ENCODE data around the gene G6PC1. TPM values are rescaled to one million over a fixed set of nuclear protein-coding genes. Genes with fewer than 3 reads are reported as not detected.
"Not testable (repeated sequence)": the region's sequence is repeated elsewhere in the genome, so short reads cannot be mapped to it uniquely, and the experiment has no call there.

Gene G6PC1
- total RNA-seq, 2 experiments from 2014 or later: not detected

DNA sequence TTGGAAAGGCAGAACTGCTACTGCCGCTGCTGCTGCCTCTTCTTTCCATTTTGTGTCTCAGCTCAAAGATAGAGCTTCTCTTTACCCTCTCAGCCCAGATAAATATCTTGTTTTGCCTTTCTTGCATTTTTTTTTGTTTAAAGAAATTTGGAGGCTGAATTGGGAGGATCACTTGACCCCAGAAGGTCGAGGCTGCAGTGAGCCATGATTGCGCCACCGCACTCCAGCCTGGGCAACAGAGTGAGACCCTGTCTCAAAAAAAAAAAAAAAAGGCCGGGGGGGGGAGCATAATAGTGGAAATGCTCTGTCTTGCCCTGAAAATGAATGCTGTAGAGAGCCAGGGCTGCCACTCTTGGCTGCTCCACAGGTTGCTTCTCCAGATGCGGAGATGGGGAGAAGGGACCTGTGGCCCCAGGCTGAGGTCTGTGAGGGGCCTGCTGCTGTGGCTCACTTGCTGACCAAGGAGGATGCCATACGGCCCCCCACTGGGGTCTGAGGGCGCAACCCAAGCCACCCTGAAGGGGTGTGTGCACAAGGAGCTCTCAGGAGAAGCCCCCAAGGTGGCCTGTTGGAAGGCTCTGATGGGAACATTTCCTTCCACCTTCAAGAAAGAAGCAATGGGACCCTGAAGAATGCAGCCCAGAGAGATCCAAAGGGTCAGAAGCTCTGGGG, 21.5 kb upstream of the G6PC1 start:
- CTCF ChIA-PET: interaction anchor here (0.9 kb wide), 1 partner anchor 59 kb away, joined by 3 read pairs; no protein-coding TSS in a partner anchor
- H3K27me3 Mint-ChIP-seq (ENCODE audit: low read depth): peaks cover 9% of the 10 kb centered on the region

GRCh38 chr17:42879596-42879985, 21.0 kb upstream of the G6PC1 start:
- ATAC-seq (no peak), DNase-seq (no peak)
- POLR2A ChIA-PET: no interaction called here
- Mint-ChIP-seq H3K9me3 (ENCODE audit: insufficient read depth) (no peaks in the 10 kb centered on the region), H3K27me3 (ENCODE audit: low read depth) (peaks cover 9% of the 10 kb centered on the region), H3K4me1 (ENCODE audit: low read depth) (no peaks in the 10 kb centered on the region), H3K4me3 (no peak overlapping the region), H3K36me3 (ENCODE audit: low read depth) (no peaks in the 10 kb centered on the region), H3K27ac (no peak overlapping the region)
- CTCF ChIA-PET: interaction anchor here (0.9 kb wide), 1 partner anchor 59 kb away, joined by 3 read pairs; no protein-coding TSS in a partner anchor

More for the DNA sequence above, 21.5 kb upstream of the G6PC1 start:
- DNase-seq (no peak), ATAC-seq (no peak)
- Mint-ChIP-seq H3K4me1 (ENCODE audit: low read depth) (no peaks in the 10 kb centered on the region), H3K27ac (no peak overlapping the region), H3K4me3 (no peak overlapping the region), H3K36me3 (ENCODE audit: low read depth) (no peaks in the 10 kb centered on the region), H3K9me3 (ENCODE audit: insufficient read depth) (no peaks in the 10 kb centered on the region)
- POLR2A ChIA-PET: interaction anchor here (0.6 kb wide), 1 partner anchor 119 kb away, joined by 3 read pairs; no protein-coding TSS in a partner anchor

- Mint-ChIP-seq H3K36me3 (ENCODE audit: low read depth) (no peaks in the 10 kb centered on the region), H3K4me1 (ENCODE audit: low read depth) (no peaks in the 10 kb centered on the region), H3K27ac (no peak overlapping the region), H3K9me3 (ENCODE audit: insufficient read depth) (no peaks in the 10 kb centered on the region), H3K4me3 (no peak overlapping the region), H3K27me3 (ENCODE audit: low read depth) (peaks cover 4% of the 10 kb centered on the region)
- CTCF ChIA-PET: no interaction called here
- DNase-seq: no peak
- ATAC-seq: no peak
- POLR2A ChIA-PET: no interaction called here
Measured at GRCh38 chr17:42880776-42881310, 19.8 kb upstream of the G6PC1 start.

DNA sequence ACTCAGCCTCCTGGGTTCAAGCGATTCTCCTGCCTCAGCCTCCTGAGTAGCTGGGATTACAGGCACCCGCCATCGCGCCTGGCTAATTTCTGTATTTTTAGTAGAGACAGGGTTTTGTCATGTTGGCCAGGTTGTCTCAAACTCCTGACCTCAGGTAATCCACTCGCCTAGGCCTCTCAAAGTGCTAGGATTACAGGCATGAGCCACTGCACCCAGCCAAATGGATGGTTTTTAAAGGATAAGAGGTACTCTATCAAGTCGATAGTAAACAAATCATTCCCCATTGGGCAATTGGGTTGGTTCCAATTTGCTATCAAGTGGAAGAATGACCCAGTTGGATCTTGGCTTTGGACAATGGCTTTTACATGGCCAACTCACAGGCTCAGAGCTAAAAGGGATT, 18.9 kb upstream of the G6PC1 start:
- H3K4me1 Mint-ChIP-seq (ENCODE audit: low read depth); H3K36me3 Mint-ChIP-seq (ENCODE audit: low read depth); DNase-seq; H3K27me3 Mint-ChIP-seq (ENCODE audit: low read depth); H3K4me3 Mint-ChIP-seq; CTCF ChIA-PET; H3K27ac Mint-ChIP-seq; ATAC-seq; POLR2A ChIA-PET; H3K9me3 Mint-ChIP-seq (ENCODE audit: insufficient read depth): not testable (repeated sequence)

- ChIA-PET CTCF (no interaction called here), POLR2A (no interaction called here)
- Mint-ChIP-seq H3K27me3 (ENCODE audit: low read depth) (peaks cover 2% of the 10 kb centered on the region), H3K4me3 (no peak overlapping the region), H3K36me3 (ENCODE audit: low read depth) (no peaks in the 10 kb centered on the region), H3K4me1 (ENCODE audit: low read depth) (no peaks in the 10 kb centered on the region), H3K27ac (no peak overlapping the region), H3K9me3 (ENCODE audit: insufficient read depth) (no peaks in the 10 kb centered on the region)
- DNase-seq: no peak
- ATAC-seq: no peak
Measured at GRCh38 chr17:42882166-42882565, 18.4 kb upstream of the G6PC1 start.

DNA sequence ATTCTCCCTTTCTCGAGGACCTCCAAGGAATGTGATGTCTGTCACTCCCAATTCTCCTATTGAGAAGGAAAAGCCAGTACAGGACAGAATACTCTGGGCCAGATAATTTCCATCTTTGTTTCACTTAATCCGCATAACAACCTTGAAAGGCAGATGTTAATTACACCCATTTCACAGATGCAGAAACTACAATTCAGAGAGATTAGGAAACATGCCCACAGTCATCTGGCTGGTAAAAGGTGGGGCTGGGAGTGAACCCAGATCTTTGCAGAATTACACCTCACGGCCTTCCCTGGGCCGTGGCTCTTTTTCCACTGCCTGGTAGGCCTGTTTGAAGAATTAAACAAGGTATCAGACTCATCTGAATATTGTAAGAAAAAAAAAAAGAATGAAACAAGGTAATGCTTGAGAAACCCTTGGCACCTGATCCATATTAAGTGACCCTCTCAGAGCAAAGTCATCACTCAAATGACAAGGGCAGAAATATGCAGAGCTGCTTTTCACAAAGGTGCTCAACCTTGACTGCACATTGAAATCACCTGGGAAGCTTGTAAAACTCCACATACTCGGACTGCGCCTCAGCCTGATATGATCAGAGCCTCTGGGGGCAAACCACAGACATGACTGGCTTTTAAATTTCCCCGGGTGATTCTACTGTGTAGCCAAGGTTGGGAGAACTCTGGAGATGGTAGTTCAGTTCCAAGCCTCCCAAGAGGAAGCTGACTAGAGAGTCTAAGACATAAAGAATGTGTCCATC, 16.6 kb upstream of the G6PC1 start:
- ChIA-PET CTCF (interaction anchor here (1.2 kb wide), 1 partner anchor 60 kb away, joined by 3 read pairs; the partner anchor contains the start of gene BECN1), POLR2A (no interaction called here)
- H3K36me3 Mint-ChIP-seq (ENCODE audit: low read depth): no peaks in the 10 kb centered on the region
- no peak overlapping the region for H3K4me3 Mint-ChIP-seq
- ATAC-seq (no peak), DNase-seq (no peak)
- no peaks in the 10 kb centered on the region for H3K9me3 Mint-ChIP-seq (ENCODE audit: insufficient read depth)
- H3K4me1 Mint-ChIP-seq (ENCODE audit: low read depth): no peaks in the 10 kb centered on the region
- H3K27me3 Mint-ChIP-seq (ENCODE audit: low read depth): peaks cover 2% of the 10 kb centered on the region
- no peak overlapping the region for H3K27ac Mint-ChIP-seq

GRCh38 chr17:42885806-42886205, 14.8 kb upstream of the G6PC1 start:
- DNase-seq; H3K4me3 Mint-ChIP-seq; CTCF ChIA-PET; ATAC-seq; H3K27ac Mint-ChIP-seq; H3K36me3 Mint-ChIP-seq (ENCODE audit: low read depth); H3K4me1 Mint-ChIP-seq (ENCODE audit: low read depth); H3K27me3 Mint-ChIP-seq (ENCODE audit: low read depth); H3K9me3 Mint-ChIP-seq (ENCODE audit: insufficient read depth): not testable (repeated sequence)
- POLR2A ChIA-PET: interaction anchor here (0.5 kb wide), 1 partner anchor 27 kb away, joined by 4 read pairs; no protein-coding TSS in a partner anchor

- ChIA-PET CTCF (no interaction called here), POLR2A (interaction anchor here (0.5 kb wide), 1 partner anchor 28 kb away, joined by 4 read pairs; no protein-coding TSS in a partner anchor)
- Mint-ChIP-seq H3K36me3 (ENCODE audit: low read depth) (no peaks in the 10 kb centered on the region), H3K4me1 (ENCODE audit: low read depth) (no peaks in the 10 kb centered on the region), H3K4me3 (no peak overlapping the region), H3K9me3 (ENCODE audit: insufficient read depth) (no peaks in the 10 kb centered on the region), H3K27ac (no peak overlapping the region), H3K27me3 (ENCODE audit: low read depth) (peaks cover 4% of the 10 kb centered on the region)
- no peak for ATAC-seq
- DNase-seq: no peak
Measured at GRCh38 chr17:42886283-42887176, 14.1 kb upstream of the G6PC1 start.

- Mint-ChIP-seq H3K9me3 (ENCODE audit: insufficient read depth) (no peaks in the 10 kb centered on the region), H3K4me3 (no peak overlapping the region), H3K27me3 (ENCODE audit: low read depth) (peaks cover 14% of the 10 kb centered on the region), H3K27ac (no peak overlapping the region), H3K4me1 (ENCODE audit: low read depth) (no peaks in the 10 kb centered on the region), H3K36me3 (ENCODE audit: low read depth) (no peaks in the 10 kb centered on the region)
- DNase-seq: no peak
- ChIA-PET CTCF (interaction anchor here (1.4 kb wide), 1 partner anchor 108 kb away, joined by 5 read pairs; the partner anchor contains the start of gene RPL27), POLR2A (no interaction called here)
- ATAC-seq: no peak
Measured at GRCh38 chr17:42889809-42890208, 10.8 kb upstream of the G6PC1 start.

GRCh38 chr17:42891539-42892152, 9.0 kb upstream of the G6PC1 start:
- Mint-ChIP-seq H3K36me3 (ENCODE audit: low read depth) (no peaks in the 10 kb centered on the region), H3K4me1 (ENCODE audit: low read depth) (no peaks in the 10 kb centered on the region), H3K4me3 (no peak overlapping the region), H3K27ac (no peak overlapping the region), H3K27me3 (ENCODE audit: low read depth) (peaks cover 18% of the 10 kb centered on the region), H3K9me3 (ENCODE audit: insufficient read depth) (no peaks in the 10 kb centered on the region)
- ChIA-PET CTCF (interaction anchor here (1.1 kb wide), 1 partner anchor 47 kb away, joined by 3 read pairs; no protein-coding TSS in a partner anchor), POLR2A (no interaction called here)
- DNase-seq (no peak), ATAC-seq (no peak)

- DNase-seq (no peak), ATAC-seq (no peak)
- H3K9me3 Mint-ChIP-seq (ENCODE audit: insufficient read depth): no peaks in the 10 kb centered on the region
- no peak overlapping the region for H3K4me3 Mint-ChIP-seq
- peaks cover 18% of the 10 kb centered on the region for H3K27me3 Mint-ChIP-seq (ENCODE audit: low read depth)
- ChIA-PET CTCF (no interaction called here), POLR2A (no interaction called here)
- H3K27ac Mint-ChIP-seq: no peak overlapping the region
- H3K36me3 Mint-ChIP-seq (ENCODE audit: low read depth): no peaks in the 10 kb centered on the region
- no peaks in the 10 kb centered on the region for H3K4me1 Mint-ChIP-seq (ENCODE audit: low read depth)
Measured at GRCh38 chr17:42893359-42893758, 7.2 kb upstream of the G6PC1 start.

Measured in activated CD8-positive, alpha-beta T cell treated with anti-CD3 and anti-CD28 coated beads, Interleukin-2, amount 10 ng/mL, durations not matched to agents 7 days and 5 days (primary cell).